Neural cell (in vitro differentiated cells): ENCODE data around the gene PLK2. TPM values are rescaled to one million over a fixed set of nuclear protein-coding genes. Genes with fewer than 3 reads are reported as not detected.

Experiments used
- H2AFZ ChIP-seq: fragments of 200-600, 300-800 bp; sonication (generic), shearing (Covaris generic); 2 replicates; pipeline ENCODE4 v1.6.0; 2014; ENCODE audit warnings: low read depth, mild to moderate bottlenecking, antibody characterized with exemption, low read length, moderate library complexity
- H3F3A ChIP-seq: fragments of 200-600 bp; shearing (Covaris generic); 2 replicates; pipeline ENCODE4 v1.6.1; 2016; ENCODE audit warnings: mild to moderate bottlenecking, moderate library complexity, mixed read lengths, antibody characterized with exemption, low read length; ENCODE audit not compliant: insufficient read depth, poor library complexity, severe bottlenecking
- H3K27ac ChIP-seq: fragments of 200-600, 300-800 bp; sonication (generic), shearing (Covaris generic); 2 replicates; pipeline ENCODE4 v1.5.1; 2014; ENCODE audit warnings: mild to moderate bottlenecking, low read length, moderate library complexity
- H3K27me3 ChIP-seq: fragments of 300-800, 200-600 bp; sonication (generic), shearing (Covaris generic); 2 replicates; pipeline ENCODE4 v1.6.0; 2014; ENCODE audit warnings: mild to moderate bottlenecking, low read depth, low read length, moderate library complexity; ENCODE audit not compliant: insufficient read depth
- H3K36me3 ChIP-seq: fragments of 300-800, 200-600 bp; sonication (generic), shearing (Covaris generic); 2 replicates; pipeline ENCODE4 v1.5.1; 2014; ENCODE audit warnings: mild to moderate bottlenecking, antibody characterized with exemption, low read length, moderate library complexity; ENCODE audit not compliant: insufficient read depth
- H3K4me2 ChIP-seq: fragments of 300-800, 200-600 bp; sonication (generic), shearing (Covaris generic); 2 replicates; pipeline ENCODE4 v1.6.0; 2014; ENCODE audit warnings: mild to moderate bottlenecking, low read length
- H3K4me3 ChIP-seq: fragments of 300-800, 200-600 bp; sonication (generic), shearing (Covaris generic); 2 replicates; pipeline ENCODE4 v1.5.1; 2014; ENCODE audit warnings: mild to moderate bottlenecking, low read length, moderate library complexity
- H3K79me2 ChIP-seq: fragments of 200-600 bp; shearing (Covaris generic); replicated peaks from 2 replicates; pipeline ENCODE4 v1.6.0; 2014; ENCODE audit warnings: mild to moderate bottlenecking, low read length, moderate library complexity; ENCODE audit not compliant: insufficient read depth
- H3K9ac ChIP-seq: fragments of 300-800, 200-600 bp; sonication (generic), shearing (Covaris generic); 2 replicates; pipeline ENCODE4 v1.6.1; 2016; ENCODE audit warnings: mild to moderate bottlenecking, low read length, mixed read lengths
- H3K9me2 ChIP-seq: fragments of 200-600 bp; shearing (Covaris generic); 2 replicates; pipeline ENCODE4 v1.6.1; 2016; ENCODE audit warnings: mild to moderate bottlenecking, low read length, mixed read lengths; ENCODE audit not compliant: insufficient read depth
- H3K9me3 ChIP-seq: fragments of 200-600, 300-800 bp; sonication (generic), shearing (Covaris generic); 2 replicates; pipeline ENCODE4 v1.6.1; 2016; ENCODE audit warnings: mild to moderate bottlenecking, mixed run types, low read length, moderate library complexity, mixed read lengths
- H4K20me1 ChIP-seq: fragments of 200-600 bp; shearing (Covaris generic); 2 replicates; pipeline ENCODE4 v1.6.1; 2016; ENCODE audit warnings: mild to moderate bottlenecking, mixed run types; ENCODE audit not compliant: insufficient read depth
- CTCF ChIP-seq: fragments of 450-650 bp; IDR thresholded peaks from 2 replicates; pipeline ENCODE4 v1.5.1; 2014; ENCODE audit warnings: antibody characterized with exemption, mild to moderate bottlenecking, moderate library complexity; ENCODE audit not compliant: poor library complexity, severe bottlenecking
- EP300 ChIP-seq: fragments of 450-650 bp; conservative IDR thresholded peaks from 2 replicates; pipeline ENCODE4 v1.6.1; 2014; ENCODE audit warnings: antibody characterized with exemption, mild to moderate bottlenecking, moderate library complexity; ENCODE audit not compliant: poor library complexity, severe bottlenecking
- EZH2 ChIP-seq: fragments of 200-600, 300-800 bp; shearing (Covaris generic), sonication (generic); IDR thresholded peaks from 2 replicates; pipeline ENCODE4 v1.6.1; 2014; ENCODE audit warnings: antibody characterized with exemption, low read length, borderline replicate concordance, mild to moderate bottlenecking; ENCODE audit not compliant: insufficient read depth, poor library complexity, severe bottlenecking
- MXI1 ChIP-seq: fragments of 450-650 bp; conservative IDR thresholded peaks from 2 replicates; pipeline ENCODE4 v1.6.1; 2014; ENCODE audit warnings: antibody characterized with exemption, mild to moderate bottlenecking; ENCODE audit not compliant: poor library complexity, severe bottlenecking
- POLR2AphosphoS5 ChIP-seq: IDR thresholded peaks from 2 replicates; pipeline ENCODE4 v1.6.1; 2012
- RAD21 ChIP-seq: fragments of 450-650 bp; conservative IDR thresholded peaks from 2 replicates; pipeline ENCODE4 v1.6.1; 2014; ENCODE audit warnings: antibody characterized with exemption, mild to moderate bottlenecking, moderate library complexity
- REST ChIP-seq: IDR thresholded peaks from 2 replicates; pipeline ENCODE4 v1.6.1; 2012; ENCODE audit warnings: borderline replicate concordance
- SMC3 ChIP-seq: fragments of 450-650 bp; conservative IDR thresholded peaks from 2 replicates; pipeline ENCODE4 v1.6.1; 2014; ENCODE audit warnings: antibody characterized with exemption, mild to moderate bottlenecking, moderate library complexity; ENCODE audit not compliant: poor library complexity
- TAF1 ChIP-seq: IDR thresholded peaks from 2 replicates; pipeline ENCODE4 v1.6.1; 2012; ENCODE audit warnings: low read depth
- polyA plus RNA-seq: library from polyadenylated mRNA; depleted of rRNA; stranded (reverse); fragments of >200 nt; gene quantifications from 2 replicates; pipeline ENCODE4 v1.2.3, GENCODE V29; 2014

The PLK2 gene
- polyA plus RNA-seq, 1 donor from 2014 or later = 309 TPM

- no peak overlapping the region for H3K4me3 ChIP-seq
- no peak for TF ChIP-seq CTCF
- TF ChIP-seq EZH2 = no peak
- no peak for TF ChIP-seq TAF1
- TF ChIP-seq POLR2AphosphoS5 = no peak
- no peak for TF ChIP-seq SMC3
- no peak for TF ChIP-seq RAD21
- no peak for TF ChIP-seq REST
- no peak for TF ChIP-seq EP300
- TF ChIP-seq MXI1 = no peak
- no peaks in the 10 kb centered on the region for H3F3A ChIP-seq
- no peak overlapping the region for H3K4me2 ChIP-seq
- H3K27ac ChIP-seq = no peak overlapping the region
- no peaks in the 10 kb centered on the region for H4K20me1 ChIP-seq
- no peak overlapping the region for H2AFZ ChIP-seq
- H3K9ac ChIP-seq = no peak overlapping the region
- H3K36me3 ChIP-seq = no peaks in the 10 kb centered on the region
- H3K9me3 ChIP-seq = no peaks in the 10 kb centered on the region
- H3K27me3 ChIP-seq = no peaks in the 10 kb centered on the region
- no peaks in the 10 kb centered on the region for H3K79me2 ChIP-seq
- H3K9me2 ChIP-seq = no peaks in the 10 kb centered on the region
Measured at GRCh38 chr5:58412081-58412480, 47.8 kb downstream of the PLK2 start.

GRCh38 chr5:58411372-58411771 lies 48.5 kb downstream of the PLK2 start:
- no peaks in the 10 kb centered on the region for H4K20me1 ChIP-seq
- no peaks in the 10 kb centered on the region for H3K36me3 ChIP-seq
- H3K27ac ChIP-seq = no peak overlapping the region
- no peak overlapping the region for H2AFZ ChIP-seq
- H3F3A ChIP-seq = no peaks in the 10 kb centered on the region
- H3K9me3 ChIP-seq = no peaks in the 10 kb centered on the region
- H3K27me3 ChIP-seq = no peaks in the 10 kb centered on the region
- H3K4me3 ChIP-seq = no peak overlapping the region
- no peaks in the 10 kb centered on the region for H3K79me2 ChIP-seq
- TF ChIP-seq TAF1 (no peak), CTCF (no peak), RAD21 (no peak), EP300 (no peak), POLR2AphosphoS5 (no peak), MXI1 (no peak)
- H3K4me2 ChIP-seq = no peak overlapping the region
- no peaks in the 10 kb centered on the region for H3K9me2 ChIP-seq
- H3K9ac ChIP-seq = no peak overlapping the region
